HG03442 (cell line): ENCODE data around the gene PMP22.

ENCODE experiments used
- ATAC-seq: cut with Tn5 transposase; IDR thresholded peaks from one replicate; pipeline ENCODE4 v1.9.1; 2021; ENCODE audit warnings: mild to moderate bottlenecking, moderate library complexity; ENCODE audit not compliant: unreplicated experiment

PMP22 gene

GRCh38 chr17:15265131-15265530 lies at the start of gene PMP22:
PMP22 (minus strand) TSS chr17:15265326; CDS start chr17:15260727, 4,599 bp downstream.
- no peak for ATAC-seq

- ATAC-seq, result no peak
These were observed 46.9 kb upstream of the PMP22 start for GRCh38 chr17:15311996-15312395.

DNA sequence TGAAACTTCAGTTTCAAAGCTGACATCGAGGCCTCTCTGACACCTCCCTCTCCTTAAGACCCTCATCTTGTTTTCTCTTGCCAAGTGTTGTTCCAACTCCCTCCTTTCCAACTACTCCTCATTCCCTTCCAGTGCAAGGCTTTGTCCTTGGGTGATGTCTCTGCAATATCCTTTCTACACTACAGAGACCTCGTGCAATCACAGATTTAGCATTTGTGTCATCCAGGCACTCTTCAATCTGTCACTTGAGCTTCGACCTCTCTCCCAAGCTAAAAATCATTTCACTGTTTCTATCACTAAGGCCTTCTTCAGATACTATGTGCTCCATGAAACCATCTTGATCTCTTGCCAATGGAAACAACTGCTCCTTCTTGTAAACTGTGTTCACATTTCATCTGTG lies 44.7 kb upstream of the PMP22 start:
- no peak for ATAC-seq

- ATAC-seq, result no peak
These were observed 44.1 kb upstream of the PMP22 start for GRCh38 chr17:15309236-15309635.

DNA sequence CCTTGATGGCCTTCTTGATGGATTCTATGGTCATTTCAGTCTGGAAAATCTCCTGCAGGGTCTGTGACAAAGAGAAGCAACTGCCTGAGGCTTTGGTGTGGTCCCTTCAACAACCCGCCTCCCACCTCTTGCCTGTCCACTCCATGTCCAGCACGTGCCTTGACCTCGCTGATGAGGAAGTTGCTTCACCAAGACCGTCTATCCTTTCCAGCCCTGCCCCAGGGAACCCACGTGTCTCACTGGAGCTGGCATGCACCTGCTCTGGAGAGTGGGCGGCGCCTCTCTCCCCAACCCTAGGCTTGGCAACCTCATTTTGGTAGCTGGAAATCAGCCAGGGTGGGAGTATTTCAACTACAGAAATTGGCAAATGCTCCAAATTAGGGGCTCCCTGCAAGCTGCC lies 43.6 kb upstream of the PMP22 start:
- no peak for ATAC-seq

GRCh38 chr17:15307710-15308111 lies 42.6 kb upstream of the PMP22 start:
- no peak for ATAC-seq

DNA sequence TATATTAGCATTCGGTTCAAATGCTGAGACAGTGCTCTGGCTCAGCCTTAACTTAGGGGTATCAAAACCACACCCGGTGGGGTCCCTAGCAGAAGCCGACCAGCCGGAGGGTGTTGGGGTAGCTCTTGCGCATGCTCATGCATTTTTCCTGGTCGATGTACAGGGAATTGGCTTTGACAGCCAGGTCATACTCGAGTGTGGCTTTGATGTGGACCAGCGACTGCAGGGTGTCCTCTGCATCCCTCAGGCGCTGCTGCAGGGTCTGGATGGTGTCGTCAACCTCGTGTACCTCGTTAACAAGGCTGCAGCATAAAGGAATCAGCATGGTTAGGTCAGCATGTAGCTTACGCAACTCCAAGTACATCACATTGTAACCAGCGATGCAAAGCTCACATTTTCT lies 38.7 kb upstream of the PMP22 start:
- no peak for ATAC-seq

DNA sequence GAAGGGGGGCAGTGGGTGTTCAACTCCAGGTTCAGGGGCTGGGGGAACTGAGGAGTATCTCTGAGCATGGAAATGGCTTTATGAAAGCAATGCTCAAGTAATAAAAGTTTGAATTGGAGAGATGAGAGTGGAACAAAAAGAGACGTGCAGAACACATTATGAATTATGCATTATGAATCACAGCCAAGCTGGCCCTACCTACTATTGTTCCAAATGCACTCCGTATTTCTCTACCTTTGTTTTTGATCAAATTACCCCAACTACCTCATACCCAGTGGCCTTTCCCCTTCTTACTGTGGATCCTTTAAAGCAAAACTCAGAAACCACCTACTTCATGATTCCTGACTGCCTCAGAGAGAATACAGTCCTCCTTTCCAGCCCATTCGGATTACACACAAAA lies 38.1 kb upstream of the PMP22 start:
- no peak for ATAC-seq

GRCh38 chr17:15301845-15302244 lies 36.7 kb upstream of the PMP22 start:
- no peak for ATAC-seq

DNA sequence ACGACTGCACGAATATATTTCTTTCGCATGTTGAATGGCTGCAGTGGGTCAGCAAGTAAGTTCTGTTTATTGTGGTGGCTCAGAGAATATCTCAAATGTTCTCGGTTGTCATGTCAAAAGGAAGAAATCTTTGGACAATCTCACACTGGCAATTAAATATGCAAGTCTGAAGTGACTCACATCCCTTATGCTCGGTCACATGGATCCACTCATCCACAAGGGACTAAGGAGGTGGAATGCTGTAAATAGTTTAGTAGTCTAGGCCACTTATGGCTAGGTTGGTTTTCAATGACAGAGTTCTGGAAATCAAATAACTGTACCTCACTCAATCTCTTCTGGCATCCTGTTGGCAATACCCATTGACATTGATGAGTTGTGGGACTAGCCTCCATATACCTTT lies 33.0 kb upstream of the PMP22 start:
- ATAC-seq, result no peak

GRCh38 chr17:15293558-15293957 lies 28.4 kb upstream of the PMP22 start:
- no peak for ATAC-seq

- ATAC-seq, result no peak
These were observed 26.7 kb upstream of the PMP22 start for GRCh38 chr17:15291674-15292361.

DNA sequence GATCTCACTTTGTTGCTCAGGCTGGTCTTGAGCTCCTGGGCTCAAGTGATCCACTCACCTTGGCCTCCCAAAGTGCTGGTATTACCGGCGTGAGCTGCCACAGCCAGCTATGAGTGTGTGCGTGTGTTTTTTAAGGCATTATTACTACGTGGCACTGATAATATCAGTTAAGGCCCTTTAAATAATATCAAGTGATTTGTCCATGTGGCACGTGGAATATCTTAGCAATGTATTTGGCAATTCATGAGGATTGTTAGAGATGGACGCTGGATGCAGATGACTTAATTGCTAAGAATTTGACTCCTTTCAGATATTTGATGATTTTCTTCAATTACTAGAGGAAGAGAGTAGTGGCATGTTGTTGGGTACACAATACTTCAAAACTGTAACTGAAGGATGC lies 25.5 kb upstream of the PMP22 start:
- ATAC-seq, result no peak

DNA sequence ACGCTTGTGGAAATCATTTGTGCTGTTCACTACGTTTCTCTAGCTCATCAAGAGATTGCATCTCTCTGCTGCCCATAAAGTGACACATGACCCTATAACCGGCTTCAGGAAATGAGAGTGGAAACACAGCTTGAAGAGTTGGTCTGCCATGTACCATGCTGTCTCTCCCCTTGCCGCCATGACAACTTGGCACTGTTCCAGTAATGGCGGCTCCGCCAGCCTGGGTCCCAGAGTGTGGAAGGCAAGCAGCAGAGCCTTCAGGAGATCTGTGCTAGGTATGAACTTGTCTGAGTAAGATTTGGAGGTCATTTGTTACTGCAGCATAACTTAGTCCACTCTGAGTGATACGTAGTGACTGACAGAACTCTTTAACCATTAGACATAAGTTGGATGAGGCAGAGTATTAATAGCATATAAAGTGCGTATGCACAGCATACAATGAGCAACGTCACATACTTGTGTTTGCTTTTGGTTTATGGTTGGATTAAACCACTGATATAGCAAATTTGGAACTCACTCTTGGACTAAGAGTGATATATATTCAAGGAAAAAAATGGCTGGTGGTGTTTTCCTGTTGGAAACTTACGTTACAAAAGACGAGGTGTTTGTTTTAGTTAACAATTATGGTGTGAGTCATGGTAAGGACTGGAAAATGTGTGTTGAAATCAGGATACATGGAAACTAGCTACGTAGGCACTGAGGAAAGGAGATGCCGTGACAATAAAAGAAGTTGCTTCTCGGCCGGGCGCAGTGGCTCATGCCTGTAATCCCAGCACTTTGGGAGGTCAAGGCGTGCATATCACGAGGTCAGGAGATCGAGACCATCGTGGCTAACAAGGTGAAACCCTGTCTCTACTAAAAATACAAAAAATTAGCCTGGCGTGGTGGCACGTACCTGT lies 24.4 kb upstream of the PMP22 start:
- ATAC-seq, result no peak

DNA sequence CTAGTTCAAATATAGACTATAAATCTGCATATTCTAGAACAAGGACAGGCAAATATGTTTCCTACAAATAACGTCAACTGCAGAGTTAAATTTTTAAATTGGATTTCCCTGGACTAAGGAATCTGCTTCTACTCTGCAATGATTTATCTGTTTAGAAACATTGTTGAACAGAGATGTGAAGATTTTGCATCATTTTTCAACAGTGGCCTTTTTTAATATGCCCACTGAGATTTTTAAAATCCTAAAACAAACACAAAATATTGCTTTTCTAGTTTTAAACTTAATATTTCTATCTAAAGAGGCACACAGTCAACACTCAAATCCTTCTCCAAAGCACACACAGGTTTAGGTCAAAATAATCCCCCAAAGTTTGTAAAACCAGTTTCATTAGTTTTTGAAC lies 23.7 kb upstream of the PMP22 start:
- ATAC-seq, result no peak

GRCh38 chr17:15287538-15288267 lies 22.6 kb upstream of the PMP22 start:
- ATAC-seq, result no peak

DNA sequence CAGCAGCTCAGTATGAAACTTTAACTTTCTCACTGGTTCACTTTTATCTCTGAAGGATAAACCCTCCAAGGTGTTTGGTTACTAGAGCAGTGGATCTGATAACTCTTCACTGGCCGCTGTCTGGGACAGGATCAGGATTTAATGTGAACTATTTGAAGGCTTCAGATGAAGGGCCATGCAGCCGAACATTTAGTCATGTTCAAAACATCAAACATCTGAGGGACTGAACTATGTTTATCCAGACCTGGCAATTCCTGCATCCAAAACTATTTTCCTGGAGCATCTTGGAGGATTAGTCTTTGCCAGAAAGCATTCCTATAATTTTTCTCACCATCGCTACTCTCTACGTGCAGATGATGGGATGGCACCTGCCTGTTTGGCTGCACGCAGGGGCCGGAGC lies 20.3 kb upstream of the PMP22 start:
- no peak for ATAC-seq

- no peak for ATAC-seq
These were observed 19.4 kb upstream of the PMP22 start for GRCh38 chr17:15284537-15284936.

GRCh38 chr17:15284107-15284506 lies 19.0 kb upstream of the PMP22 start:
- ATAC-seq, result no peak

DNA sequence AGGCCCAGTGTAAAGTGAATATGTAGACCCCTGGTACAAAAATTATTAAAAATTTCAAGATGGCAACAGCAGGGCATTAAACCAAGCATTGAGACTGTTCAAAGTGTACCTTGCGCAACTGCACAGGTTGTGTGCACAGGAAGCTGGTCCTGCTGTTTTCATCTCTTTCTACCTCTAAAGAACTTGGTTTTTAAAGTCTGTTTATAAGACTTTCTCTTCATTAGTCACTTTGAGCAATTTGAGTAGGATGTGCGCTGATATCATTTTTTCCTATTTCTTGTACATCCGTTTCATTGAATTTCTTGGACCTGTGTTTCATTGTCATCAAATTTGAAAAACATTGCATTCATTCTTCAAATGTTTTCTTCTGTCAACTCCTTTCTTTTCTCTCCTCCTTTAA lies 16.8 kb upstream of the PMP22 start:
- ATAC-seq, result no peak

GRCh38 chr17:15278924-15279477 lies 13.9 kb upstream of the PMP22 start:
- ATAC-seq, result no peak
